GM19328 (cell line): Measurements from ENCODE around the gene TMIGD2.
"Not testable (repeated sequence)": the region's sequence is repeated elsewhere in the genome, so short reads cannot be mapped to it uniquely, and the experiment has no call there.

Experiments used
- ATAC-seq: cut with Tn5 transposase; IDR thresholded peaks from one replicate; pipeline ENCODE4 v1.9.1; 2021; ENCODE audit warnings: mild to moderate bottlenecking, moderate library complexity; ENCODE audit not compliant: unreplicated experiment

TMIGD2 gene

DNA sequence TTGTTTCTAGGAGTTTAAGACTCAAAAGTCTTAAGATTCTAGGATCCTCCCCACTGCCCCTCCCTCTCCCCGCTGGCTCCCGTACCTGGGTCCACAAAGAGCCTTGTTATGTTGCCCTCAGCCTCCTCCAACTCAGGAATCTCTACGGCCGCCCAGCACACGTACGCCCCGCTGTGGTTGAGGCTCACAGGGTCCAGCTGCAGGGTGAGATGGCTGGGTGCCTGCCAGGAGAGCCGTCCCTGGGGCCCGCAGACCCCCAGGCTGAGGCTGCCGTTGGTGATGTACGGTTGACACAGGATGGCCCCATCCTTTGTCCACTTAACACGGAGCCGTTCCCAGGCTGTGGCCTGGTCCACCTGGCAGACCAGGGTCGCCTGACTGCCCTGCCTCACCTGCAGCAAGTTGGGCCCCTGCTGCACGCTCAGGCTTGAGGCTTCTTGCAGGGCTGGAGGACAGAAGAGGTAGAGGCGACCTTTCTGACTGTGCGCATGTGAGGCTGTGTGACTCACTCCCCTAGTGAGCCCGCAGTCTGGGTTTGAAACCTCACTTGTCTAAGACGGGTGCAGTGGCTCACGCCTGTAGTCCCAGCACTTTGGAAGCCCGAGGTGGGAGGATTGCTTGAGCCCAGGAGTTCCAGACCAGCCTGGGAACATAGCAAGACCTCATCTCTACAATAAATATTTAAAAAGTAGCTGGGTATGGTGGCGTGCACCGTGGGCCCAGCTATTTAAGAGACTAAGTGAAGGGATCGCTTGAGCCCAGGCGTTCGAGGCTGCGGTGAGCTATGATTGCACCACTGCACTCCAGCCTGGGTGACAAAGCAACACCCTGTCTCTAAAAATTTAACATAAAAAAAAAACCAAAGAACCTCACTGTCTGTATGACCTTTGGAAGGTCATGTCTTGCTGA, 4.0 kb downstream of the TMIGD2 start:
- no peak for ATAC-seq

DNA sequence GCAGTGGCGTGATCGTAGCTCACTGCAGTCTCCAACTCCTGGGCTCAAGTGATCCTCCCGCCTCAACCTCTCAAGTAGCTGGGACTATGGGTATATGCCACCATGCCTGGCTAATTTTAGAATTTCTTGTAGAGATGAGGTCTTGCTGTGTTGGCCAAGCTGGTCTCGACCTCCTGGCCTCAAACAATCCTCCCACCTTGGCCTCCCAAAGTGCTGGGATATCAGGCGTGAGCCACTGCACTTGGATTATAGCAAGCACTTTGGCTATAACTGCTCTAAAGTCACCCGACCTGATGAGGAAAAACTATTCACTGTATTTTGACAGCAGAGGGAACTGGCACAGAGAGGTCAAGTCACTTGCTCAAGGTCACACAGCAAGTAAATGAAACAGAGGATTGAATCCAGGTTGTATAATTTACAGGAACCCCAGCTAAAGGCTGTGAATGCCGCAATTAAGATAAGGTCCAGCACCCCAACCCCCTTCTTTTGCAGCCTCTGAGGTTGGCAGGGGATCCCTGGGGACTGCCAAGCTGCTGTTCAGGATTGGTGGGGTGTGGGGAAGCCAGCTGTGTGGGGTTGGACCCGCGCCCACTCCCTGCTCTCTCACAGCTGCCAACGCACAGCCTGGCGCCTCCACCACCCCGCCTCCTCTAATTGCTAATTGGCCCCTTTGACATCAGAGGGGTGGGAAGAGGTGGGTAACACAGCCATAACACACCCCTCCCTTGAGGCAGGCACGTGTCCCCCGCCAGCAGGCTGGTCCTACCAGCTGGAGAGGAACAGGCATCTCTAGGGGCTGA, 6.0 kb downstream of the TMIGD2 start:
- no peak for ATAC-seq

DNA sequence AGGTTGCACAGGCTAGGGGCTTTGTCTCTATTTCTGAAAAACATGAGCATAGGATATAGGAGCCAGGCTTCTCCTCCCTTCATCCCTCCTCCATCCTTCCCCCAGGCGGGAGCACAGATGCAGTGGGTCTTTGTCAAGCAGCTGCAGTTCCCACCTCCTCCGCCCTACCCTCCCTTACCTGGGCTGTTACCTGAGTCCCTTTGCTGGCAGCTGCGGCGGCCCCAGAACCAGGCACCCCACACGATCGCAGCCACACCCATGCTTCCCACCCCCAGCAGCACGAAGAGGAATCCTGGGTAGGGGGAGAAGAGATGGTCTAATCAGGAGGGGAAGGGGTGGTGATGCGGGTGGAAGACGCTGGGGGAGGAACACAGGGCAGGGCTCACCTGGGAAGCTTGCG, 7.8 kb downstream of the TMIGD2 start:
- ATAC-seq, result no peak

DNA sequence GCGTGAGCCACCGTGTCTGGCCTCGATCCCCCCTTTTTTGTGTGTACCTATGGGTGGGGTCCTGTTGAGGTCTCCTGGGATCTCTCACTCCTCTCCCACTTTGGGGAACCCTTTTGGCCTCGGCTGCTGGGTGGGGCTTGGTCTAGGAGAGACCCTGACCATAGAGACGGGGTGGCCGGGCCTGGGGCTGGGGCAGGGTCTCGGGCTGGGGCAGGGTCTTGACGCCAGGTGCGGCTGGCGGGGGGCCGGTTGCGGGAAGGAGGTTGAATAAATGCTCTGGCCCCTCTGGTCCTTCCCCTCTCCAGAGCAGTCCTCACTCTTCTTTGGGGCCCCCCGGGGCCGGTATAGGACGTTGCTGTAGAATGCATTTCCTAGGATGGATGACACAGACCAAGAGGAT, 9.7 kb downstream of the TMIGD2 start:
- ATAC-seq, result no peak

DNA sequence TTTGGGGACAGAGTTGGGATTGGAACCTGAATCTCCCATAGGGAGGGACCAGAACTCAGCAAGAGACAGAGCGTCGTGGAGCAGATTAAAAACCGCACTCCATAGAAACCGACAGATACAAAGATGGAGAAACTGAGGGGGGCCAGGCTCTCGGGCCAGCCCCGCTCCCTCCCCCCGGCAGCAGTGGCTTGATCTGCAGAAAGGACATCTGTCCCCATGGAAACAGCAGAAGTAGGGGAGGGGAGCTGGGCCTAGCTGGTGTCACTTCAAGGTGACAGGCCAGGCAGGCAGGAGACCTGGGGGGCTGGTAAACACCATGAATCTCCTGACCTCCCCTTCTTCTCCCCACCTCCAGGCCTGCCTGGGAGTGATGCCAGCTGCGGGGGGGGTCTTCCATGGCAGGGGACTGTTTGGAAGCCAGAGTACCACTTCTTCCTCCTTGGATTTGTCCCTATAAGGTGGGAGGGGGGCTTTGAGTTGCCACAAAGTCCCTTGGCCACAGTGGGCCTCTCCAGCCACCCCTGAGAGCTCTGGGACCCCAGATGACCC, 10.9 kb downstream of the TMIGD2 start:
- ATAC-seq, result no peak

DNA sequence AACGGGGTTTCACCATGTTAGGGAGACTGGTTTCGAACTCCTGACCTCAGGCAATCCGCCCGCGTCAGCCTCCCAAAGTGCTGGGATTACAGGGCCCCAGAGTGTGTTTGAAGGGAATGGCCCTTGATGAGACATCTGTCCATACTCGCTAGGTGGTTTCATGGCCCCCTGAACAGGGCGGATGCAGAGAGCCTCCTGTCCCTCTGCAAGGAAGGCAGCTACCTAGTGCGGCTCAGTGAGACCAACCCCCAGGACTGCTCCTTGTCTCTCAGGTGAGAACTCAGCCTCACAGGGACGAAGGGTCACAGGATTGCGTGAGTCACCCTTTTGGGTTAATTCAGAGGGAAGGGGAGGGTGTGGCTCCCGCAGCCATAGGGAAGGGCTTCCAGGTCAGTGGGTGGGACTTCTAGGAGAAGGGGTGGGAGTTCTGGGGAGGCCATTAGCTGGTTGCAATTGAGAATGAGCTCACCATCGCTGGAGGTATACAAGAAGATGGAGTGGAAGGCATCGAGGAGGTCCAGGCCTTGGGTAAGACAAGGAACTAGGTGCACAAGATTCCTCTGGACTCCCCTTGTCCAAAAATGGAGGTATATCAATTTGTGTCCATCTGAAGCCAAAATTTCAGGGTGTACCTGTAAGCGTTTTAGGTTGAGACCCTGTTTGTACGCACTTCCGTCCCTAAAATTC, 14.0 kb downstream of the TMIGD2 start:
- ATAC-seq, result no peak

DNA sequence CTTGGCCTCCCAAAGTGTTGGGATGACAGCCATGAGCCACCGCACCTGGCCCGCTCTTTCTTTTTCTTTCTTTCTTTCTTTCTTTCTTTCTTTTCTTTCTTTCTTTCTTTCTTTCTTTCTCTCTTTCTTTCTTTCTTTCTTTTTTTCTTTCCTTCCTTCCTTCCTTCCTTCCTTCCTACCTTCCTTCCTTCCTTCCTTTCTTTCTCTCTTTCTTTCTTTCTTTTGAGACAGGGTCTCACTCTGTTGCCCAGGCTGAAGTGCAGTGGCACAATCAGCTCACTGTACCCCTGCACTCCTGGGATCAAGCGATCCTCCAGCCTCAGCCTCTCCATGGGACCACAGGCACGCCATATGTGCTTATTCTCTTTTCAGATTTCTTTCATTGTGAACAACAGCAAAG, 16.0 kb downstream of the TMIGD2 start:
- not testable (repeated sequence) for ATAC-seq

DNA sequence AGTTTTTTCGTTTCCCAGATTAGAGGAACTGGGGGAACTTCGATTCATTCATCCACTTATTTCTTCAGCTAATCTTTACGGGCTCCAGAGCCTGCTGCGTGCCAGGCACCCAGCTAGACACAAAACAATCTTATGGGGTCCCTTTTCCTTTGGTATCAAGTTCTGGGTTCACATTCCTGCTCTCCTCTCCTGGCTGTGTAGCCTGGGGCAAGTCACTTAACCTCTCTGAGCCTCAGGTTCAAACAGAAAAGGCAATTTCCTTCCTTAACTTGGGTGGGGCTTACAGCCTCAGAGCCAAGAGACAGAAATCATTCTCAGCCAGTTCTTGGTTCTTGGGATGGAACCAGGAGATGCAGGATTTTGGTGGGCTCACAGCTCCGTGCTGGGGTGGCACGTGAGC, 17.2 kb downstream of the TMIGD2 start:
- no peak for ATAC-seq

DNA sequence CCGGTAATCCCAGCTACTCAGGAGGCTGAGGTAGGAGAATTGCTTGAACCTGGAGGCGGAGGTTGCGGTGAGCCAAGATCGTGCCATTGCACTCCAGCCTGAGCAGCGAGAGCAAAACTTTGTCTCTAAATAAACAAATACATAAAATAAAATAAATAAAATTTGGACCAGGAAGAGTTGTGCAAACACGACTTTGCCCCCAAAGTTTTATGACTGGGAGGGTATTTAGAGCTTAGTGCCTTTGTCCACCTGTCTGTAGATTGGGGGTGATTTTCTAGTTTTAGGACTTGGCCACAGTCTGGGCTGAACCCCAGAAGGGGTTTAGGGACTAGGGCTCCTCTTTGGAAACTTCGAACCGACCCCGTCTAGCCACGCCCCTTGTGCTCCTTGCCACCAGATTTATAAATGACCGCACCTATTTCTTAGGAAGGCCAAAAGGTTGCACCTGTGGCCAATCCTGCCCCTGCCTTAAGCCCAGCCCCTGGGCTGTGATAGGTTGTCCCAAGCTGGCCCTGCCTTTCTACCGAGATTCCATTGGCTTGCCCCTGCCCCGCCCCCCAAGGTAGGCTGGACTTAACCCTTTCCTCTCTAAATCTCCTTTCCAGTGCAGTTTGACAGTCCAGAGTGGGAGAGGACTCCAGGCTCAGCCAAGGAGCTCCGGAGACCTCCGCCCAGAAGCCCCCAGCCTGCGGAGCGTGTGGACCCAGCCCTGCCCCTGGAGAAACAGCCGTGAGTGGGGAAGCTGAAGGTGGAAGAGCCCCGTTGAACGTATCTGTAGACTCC, 17.8 kb downstream of the TMIGD2 start:
- ATAC-seq, result no peak

DNA sequence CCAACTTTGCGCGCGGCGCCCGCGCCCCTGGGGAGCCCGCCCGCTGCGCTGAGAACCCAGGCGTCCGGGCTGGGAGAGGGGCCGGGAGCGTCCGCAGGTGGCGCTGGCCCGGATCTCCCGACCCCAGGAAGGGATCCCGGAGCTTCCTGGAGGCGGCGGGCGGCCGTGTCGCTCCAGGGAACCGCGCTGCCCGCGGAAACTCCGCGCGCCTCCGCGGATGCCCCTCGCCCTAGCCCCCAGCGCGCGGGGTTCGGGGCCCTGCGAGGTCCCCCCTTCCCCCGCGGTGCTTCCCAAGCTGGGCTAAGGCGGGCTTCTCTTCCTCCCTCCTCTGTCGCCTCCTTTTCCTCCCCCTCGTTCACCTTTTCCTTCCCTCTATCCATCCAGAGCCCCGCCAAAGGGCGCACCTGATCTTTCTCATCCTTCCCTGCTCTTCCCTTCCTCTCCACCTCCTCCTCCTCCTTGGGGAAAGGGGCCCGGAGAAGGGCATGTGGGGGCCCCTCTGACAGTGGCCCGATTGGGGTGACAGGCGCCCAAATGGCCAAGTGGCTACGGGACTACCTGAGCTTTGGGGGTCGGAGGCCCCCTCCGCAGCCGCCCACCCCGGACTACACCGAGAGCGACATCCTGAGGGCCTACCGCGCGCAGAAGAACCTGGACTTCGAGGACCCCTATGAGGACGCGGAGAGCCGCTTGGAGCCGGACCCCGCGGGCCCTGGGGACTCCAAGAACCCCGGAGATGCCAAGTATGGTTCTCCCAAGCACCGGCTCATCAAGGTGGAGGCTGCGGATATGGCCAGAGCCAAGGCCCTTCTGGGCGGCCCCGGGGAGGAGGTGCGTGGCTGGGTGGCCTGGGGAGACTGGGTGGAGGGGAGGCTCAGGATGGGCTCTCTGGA, 22.4 kb downstream of the TMIGD2 start:
- ATAC-seq, result no peak

DNA sequence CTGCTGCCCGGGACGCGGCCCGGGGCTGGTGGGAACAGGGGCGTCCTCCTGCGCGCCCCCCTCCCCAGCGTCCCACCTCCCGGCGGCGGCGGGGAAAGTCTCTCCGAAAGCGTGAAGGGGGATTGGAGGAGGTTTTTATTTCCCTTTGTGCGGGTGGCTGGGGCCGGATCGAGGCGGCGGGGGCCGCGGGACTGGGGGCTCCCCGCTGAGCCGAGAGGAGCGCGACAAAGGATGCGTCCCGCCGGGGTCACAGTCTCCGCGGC, 23.0 kb downstream of the TMIGD2 start:
- ATAC-seq, result no peak

DNA sequence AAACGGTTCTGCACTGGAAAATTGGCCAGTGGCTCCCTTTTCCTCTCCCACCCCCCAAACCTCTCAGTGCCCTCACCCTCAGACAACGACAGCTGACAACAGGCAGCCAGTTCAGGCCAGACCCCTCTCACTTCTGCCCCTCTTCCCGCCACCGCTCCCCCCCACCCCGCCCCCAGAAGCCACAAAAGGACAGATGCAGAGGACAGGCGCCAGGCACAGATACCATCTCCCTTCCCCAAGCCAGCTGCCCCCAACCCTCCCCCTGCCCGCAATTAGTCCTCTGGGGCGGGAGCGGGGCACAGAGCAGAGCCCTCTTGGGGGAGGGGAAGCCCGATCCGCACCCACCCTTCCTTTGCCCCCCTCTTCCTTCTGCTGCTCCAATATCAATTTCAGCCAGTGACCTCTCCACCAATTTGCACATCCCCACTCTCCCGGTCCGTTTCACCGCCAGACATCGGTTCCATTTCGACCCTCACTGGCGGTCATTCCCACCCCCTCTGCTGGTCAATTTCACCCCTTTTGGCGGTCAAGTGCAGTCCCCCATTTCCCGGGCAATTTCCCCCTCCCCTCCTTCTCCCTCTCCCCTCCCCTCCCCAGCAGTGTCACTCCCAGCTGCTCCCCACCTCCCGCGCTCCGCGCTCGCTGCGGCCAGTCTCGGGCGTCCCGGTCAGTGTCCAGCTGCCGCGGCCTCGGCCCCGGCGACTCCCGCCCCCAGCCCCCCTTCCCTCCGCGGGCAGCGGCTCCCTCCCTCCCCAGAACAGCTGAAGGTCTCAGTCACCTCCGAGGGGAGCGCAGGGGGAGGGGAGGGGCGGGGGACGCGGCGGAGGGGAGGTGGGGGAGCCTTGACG, 23.5 kb downstream of the TMIGD2 start, which contains the start of gene SHD:
TSS of gene SHD (plus strand) at position 848 of the 848 bp plus-strand sequence. CDS start 798 bp downstream, outside the sequence.
- ATAC-seq, result no peak

DNA sequence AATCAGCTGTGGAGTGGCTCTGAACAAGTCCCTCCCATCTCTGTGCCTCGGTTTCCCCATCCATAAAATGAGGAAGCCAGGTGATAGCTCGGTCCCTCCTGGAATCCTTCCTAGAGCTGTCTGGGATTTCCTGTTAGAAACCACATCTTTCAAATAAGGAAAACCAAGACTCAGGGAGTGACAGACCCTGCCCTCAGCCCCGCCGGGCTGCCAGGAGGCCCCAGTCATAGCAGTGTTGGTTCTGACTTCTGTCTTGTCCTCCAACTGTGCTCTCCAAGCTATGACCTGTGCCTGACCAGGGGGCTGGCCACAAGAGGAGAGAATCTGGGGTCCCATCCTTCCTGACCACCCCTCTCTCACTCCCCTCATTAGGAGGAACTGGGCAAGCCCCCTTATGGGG, 24.2 kb downstream of the TMIGD2 start:
- ATAC-seq, result no peak

DNA sequence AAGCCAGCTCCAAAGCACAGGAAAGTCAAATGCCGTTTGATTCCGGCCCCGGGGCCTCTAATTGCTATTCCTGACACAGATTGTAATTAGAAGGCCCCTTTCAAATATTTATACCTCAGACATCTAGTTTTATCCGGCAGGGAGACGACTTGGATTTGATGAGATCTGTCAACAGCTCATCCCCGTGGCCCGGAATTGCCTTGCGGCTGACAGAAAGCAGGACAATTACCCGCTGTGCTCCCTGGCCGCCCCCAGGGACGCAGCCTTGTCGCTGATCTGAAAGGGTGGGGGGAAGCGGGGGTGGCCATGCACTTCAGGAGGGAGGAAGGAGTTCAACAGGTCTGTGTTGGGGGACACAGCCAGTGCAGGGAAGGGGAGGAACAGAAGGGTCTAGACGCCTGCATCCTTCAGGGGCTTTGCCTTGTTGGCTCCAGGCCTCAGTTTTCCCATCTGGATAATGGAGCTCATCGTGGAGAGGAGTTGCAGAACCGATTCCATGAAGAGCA, 24.9 kb downstream of the TMIGD2 start:
- no peak for ATAC-seq

DNA sequence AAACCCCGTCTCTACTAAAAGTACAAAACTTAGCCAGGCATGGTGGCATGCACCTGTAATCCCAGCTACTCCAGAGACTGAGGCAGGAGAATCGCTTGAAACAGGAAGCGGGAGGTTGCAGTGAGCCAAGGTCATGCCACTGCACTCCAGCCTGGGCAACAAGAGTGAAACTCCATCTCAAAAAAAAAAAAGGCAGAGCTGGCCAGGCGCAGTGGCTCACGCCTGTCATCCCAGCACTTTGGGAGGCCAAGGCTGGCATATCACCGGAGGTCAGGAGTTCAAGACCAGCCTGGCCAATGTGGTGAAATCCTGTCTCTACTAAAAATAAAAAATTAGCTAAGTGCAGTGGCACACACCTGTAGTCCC, 27.9 kb downstream of the TMIGD2 start:
- ATAC-seq, result not testable (repeated sequence)

DNA sequence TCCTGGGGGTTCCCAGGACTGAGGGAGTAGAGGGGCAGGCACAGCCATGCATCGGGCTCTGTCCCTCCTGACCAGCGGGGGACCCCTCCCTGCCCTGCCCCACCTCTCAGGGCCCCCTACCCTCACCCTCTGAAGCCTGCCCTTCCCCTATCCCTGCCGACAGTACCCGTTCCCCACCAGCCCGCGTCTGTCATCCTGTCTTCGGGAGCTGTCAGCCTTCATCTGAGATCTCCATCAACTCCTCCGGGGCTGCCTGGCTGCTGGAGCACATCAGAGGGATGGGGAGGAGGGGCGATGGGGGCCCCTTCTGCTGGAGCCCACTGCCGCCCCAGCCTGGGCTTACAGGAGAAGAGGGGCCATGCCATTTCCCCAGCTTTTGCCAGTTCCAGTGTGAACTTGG, 29.3 kb downstream of the TMIGD2 start:
- ATAC-seq, result no peak

DNA sequence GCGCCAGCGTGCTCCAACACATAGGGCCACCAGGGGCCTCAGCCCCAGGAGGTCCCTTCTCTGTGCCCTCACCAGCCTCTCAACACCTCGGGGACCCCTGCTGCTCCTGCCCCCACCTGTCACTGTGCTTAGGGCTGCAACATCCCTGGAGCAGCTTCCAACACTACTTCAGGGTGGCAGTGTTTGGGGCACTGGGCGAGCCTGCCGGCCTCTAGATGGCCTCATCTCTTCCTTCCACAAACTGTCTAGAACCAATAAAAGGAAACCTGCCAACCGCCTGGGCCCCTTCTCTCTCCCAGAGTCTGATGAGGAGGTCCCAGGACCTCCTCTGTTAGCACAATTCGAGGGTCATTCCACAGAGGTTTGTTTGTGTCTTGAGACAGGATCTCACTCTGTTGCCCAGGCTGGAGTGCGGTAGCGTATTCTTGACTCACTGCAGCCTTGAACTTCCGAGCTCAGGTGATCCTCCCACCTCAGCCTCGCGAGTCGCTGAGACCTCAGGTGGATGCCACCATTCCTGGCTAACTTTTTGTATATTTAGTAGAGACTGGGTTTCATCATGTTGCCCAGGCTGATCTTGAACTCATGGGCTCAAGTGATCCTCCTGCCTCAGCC, 33.3 kb downstream of the TMIGD2 start:
- no peak for ATAC-seq
